Glomerular visceral epithelial cell (primary cell): ENCODE results near the gene TSNAXIP1.
"Not testable (repeated sequence)": the region's sequence is repeated elsewhere in the genome, so short reads cannot be mapped to it uniquely, and the experiment has no call there.

Experiments used
- DNase-seq: peaks from one replicate; pipeline ENCODE4 v3.0.0-alpha.2; 2016; ENCODE audit errors: extremely low spot score

Gene TSNAXIP1

DNA sequence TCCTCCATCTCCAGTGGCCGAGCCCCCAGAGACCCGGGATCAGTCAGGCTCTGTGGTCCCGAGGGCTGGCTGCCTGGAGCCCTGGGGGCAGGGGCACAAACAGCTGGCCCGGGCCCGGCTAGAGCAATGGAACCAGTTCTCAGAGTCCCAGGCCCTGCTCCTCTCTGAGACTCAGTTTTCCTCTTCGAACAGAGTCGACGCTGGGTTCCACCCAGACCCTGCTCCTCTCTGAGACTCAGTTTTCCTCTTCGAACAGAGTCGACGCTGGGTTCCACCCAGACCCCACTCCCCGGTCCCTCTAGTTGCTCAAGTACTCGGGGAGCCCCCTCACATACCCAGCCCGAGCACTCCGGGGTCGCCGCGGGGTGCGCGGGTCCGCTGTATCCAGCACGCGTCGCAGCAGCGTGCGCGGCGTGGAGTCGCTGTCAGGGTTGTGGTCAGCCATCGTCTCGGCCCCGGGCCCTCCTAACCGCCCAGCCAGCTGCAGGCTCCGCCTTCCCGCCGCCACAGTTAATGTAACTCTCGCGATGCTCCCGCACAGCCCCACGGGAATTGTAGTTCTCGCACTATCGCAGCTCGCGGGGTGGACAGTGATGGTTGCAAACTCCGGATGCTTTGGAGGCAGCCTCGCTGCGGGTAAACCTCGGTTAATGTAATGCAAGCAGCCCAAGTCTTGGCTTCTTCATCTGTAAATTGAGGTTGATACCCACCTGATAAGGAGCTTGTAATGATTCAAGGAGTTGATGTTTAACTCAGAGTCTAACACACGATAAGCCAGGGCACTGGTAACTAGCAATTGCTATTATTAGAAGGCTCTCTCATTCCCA lies 26.9 kb downstream of the TSNAXIP1 start:
- DNase-seq, result peak; percentile 85

GRCh38 chr16:67834242-67834614 lies 27.5 kb downstream of the TSNAXIP1 start:
- no peak for DNase-seq

GRCh38 chr16:67837190-67837589 lies 30.5 kb downstream of the TSNAXIP1 start:
- DNase-seq, result not testable (repeated sequence)

DNA sequence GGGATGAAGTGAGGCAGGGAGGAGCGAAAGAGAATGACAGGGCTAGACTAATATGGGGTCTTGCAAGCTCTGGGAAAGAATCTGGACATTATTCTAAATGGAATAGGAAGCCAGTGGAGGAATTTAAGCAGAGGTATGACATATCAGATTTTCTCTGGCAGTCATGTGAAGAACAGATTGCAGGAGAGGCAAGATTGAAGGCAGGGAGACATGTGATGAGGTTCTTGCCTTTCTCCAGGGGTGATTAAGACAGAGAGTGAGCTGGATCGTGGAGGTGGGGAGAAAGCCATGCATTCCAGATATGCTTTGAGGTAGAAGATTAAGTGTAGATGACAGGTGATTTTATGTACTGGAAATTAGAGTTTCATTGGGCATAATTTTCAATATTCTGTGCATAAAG lies 31.1 kb downstream of the TSNAXIP1 start:
- no peak for DNase-seq

DNA sequence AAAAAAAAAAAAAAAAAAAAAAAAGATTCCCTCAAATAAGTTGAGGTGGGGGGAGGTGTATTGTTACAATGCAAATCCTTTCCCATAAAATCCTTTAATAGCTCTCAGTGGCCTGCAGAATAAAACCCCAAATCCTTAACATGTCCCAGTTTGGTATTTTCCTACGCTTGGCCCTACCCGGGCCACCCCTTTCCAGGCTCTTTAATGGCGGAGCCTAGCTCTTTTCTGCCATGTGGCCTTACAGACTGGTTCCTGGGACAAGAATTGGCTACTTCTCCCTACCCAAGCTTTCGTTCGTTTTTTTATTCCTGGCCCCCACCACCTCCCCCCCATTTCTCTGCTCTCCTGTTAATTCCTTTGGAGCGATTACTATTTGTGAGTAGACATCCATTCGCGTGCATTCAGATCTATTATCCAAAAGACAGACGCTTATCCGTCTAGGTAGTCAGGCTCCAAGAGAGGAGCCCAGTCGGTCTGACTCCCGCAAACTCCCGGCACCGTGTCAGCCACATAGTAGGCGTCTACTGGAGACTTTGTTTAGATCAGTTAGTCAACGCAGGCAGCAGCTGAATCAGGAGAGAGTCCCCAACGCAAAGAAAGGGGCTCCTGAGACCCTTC lies 34.6 kb downstream of the TSNAXIP1 start:
- no peak for DNase-seq

DNA sequence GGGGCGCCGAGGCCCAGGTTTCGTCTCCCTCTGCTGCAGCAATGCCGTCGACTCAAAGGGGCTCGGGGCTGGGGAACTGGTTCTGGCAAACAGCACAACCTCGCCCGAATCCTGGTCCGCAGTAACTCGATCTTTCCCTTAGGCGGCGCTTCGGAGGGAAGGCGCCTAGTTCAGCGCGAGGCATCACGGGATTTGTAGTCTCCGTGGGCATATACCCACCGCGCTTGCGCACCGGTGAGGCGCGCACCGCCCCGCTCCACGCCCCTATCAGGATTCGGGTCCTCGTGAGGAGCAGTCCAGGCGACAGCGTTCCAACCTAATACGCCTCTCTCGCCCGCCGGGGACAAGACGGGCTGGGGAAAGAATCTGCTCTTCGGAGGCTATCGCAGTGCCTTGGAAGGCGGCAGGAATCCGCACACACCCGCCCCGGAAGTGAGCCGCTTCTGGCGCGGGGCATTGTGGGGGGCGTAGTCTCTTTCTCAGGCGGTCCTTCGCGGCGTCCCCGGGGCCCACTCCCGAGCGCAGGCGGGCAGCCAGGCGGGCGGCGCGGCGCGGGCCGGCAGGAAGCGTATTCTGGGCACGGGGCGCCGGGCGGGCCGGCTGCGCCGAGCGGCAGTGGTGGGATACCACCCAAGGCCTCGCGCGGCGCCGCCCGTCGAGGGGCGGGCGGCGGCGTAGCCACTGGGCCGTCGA lies 35.3 kb downstream of the TSNAXIP1 start, which contains the start of gene THAP11:
THAP11 (plus strand) TSS at position 505 of the 693 bp plus-strand sequence. CDS start 235 bp downstream, outside the sequence.
- peak; percentile 92 for DNase-seq

- no peak for DNase-seq
These were observed 36.0 kb downstream of the TSNAXIP1 start for GRCh38 chr16:67842509-67843342.

- DNase-seq, result no peak
These were observed 36.7 kb downstream of the TSNAXIP1 start for GRCh38 chr16:67843343-67843765.

- DNase-seq, result peak; percentile 42
These were observed 37.8 kb downstream of the TSNAXIP1 start for GRCh38 chr16:67844497-67844896.

- DNase-seq, result no peak
These were observed 38.8 kb downstream of the TSNAXIP1 start for GRCh38 chr16:67845291-67846062.

DNA sequence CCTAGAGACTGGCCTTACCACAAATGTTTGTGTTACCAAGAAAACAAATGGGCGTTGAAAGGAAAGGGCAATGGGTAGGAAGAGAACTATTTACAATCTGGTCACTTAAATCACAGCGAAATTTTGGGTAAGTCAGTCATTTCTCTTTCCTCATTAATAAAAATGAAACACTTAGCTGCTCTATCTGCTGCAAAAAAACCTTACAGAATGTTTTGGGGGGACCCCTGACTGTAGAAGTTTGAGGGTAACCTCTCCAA lies 39.3 kb downstream of the TSNAXIP1 start:
- no peak for DNase-seq

DNA sequence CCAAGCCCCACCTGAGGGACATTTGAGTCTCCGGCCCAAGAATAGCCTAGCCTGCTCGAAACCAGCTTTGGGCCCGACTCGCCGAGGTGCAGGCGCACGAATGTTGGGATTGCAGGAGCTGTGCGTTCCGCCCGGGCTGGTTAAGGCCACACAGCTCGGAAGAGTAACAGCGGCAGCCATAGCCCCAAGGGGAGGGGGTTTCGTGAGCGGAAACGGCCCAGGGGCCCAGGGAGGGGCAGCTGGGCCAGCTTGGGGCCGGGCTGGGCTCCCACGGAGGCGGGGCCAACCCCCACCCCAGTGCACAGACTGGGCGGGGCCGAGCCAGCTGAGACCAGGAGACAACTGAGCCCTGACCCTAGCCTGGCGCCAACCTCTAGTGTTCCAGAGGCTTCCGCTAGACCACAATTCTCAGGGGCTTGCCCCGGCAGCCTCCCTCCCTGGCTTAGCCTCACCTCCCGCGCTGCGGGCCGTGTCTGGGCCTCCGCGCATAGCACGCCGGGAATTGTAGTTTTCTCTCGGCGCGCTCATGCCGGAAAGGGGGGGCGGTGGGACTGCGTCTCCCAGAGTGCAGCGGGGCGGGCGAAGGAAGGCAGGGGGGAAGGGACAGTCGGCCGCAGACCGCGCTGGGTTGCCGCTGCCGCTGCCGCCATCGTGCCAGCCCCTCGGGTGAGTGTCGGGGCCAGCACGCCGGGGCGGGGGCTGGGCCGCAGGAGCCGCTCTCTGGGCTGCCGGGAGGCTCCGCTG lies 39.8 kb downstream of the TSNAXIP1 start, which contains the start of gene NUTF2:
NUTF2 (plus strand) TSS at position 614 of the 744 bp plus-strand sequence. CDS start 18,198 bp downstream, outside the sequence.
- DNase-seq, result peak; percentile 95

GRCh38 chr16:67847064-67847861 lies 40.6 kb downstream of the TSNAXIP1 start, which contains the start of gene CENPT:
Gene CENPT (minus strand): TSS chr16:67847693. CDS start chr16:67833859, 13,834 bp downstream.
- peak; percentile 77 for DNase-seq

- DNase-seq, result no peak
These were observed 41.4 kb downstream of the TSNAXIP1 start for GRCh38 chr16:67848118-67848517.

DNA sequence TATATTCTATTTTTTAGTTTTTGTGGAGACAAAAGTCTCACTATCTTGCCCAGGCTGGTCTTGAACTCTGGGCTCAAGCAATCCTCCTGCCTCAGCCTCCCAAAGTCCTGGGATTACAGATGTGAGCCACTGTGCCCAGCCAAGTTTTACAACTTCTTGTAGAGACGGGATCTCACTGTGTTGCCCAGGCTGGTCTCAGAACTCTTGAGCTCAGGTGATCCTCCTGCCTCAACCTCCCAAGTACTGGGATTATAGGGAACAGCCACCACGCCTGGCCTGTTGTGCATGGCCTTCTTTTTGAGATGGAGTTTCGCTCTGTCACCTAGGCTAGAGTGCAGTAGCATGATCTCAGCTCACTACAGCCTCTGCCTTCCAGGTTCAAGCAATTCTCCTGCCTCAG lies 47.0 kb downstream of the TSNAXIP1 start:
- no peak for DNase-seq

DNA sequence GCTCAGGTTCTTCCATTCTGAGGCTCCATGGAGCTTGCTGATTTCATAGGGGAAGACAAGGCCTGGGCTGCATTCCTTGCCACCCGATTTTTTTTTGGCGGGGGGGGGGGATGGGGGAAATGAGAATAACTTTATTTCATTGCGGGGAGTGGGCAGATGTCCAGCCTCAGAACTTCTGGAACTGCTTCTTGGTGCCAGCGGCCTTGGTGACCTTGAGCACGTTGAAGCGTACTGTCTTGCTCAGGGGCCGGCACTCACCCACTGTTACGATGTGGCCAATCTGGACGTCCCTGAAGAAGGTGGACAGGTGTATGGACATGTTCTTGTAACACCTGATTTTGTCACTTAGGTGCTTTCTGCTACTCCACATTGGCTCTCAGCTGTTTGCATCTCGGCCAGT lies 49.1 kb downstream of the TSNAXIP1 start:
- DNase-seq, result no peak

- no peak for DNase-seq
These were observed 50.3 kb downstream of the TSNAXIP1 start for GRCh38 chr16:67856927-67857546.

DNA sequence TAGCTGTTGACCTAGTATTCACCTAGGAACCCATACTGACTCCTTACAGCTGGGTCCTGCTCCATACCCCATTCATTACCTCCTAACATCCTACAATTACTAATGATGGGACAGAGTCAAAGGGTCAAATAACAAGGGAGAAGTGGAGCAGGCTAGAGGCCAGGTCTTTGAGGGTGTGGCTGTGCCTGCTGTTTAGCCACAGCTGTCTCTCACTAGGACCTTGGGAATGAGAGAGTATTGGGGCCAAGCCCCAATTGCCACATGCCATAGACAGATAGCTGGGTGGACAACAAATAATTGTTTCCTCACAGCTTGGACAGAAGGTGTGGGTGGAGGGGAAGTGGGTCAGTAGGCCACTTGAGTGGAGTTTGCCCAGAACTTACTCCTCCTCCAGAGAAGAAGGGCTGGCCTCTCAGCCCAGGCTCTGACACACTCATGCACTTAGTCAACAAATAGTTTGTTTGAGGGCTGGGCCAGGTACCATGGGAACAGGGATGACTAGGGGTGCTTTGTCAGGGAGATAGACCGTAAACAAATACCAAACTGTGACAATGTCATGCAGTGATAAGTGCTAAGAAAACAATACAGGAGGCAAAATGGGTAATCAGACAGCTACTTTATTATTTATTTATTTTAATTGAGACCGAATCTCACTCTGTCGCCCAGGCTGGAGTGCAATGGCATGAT lies 51.0 kb downstream of the TSNAXIP1 start:
- DNase-seq, result peak; percentile 87
